Body of pancreas (tissue), 4 donors: Measurements from ENCODE around the gene FOXC1.

ENCODE experiments used
- CTCF ChIP-seq, 7 experiments: fragments of 450-650 bp in 4 of 7; fragments of 200-600 bp in 3 of 7; sonication (generic) in 3 of 7; IDR thresholded peaks; one replicate each; pipeline ENCODE4 v1.5.1; 2016 to 2019; ENCODE audit warnings: antibody characterized with exemption in 7 of 7
- POLR2A ChIP-seq, 3 donors: fragments of 450-650 bp; IDR thresholded peaks; one replicate each; pipeline ENCODE4 v1.6.1; 2016; ENCODE audit warnings: antibody characterized with exemption in 3 of 3, mild to moderate bottlenecking in 2 of 3

DNA sequence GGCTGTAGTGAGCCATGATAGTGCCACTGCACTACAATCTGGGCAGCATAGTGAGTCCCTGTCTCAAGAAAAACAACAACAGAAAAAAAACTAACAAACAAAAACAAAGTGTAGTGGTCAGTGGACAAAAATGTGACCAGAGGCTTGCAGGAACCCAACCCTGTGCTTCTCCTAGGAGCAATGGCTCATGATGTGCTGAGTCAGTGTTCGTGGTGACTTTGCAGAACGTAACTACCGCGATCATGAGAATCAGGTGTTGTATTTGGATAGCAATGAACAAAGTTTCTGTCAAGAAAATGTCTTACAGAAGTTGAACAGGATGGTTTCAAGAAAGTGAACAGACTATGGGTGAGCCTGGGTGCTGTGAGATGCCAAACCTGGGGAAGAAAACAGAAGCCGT is 18.5 kb upstream of the FOXC1 start:
- TF ChIP-seq CTCF (IDR thresholded peaks at IDR 0.05): no peak
- TF ChIP-seq POLR2A (IDR thresholded peaks at IDR 0.05): no peak
